GM12878 (cell line): ENCODE measurements around the gene LMAN1L. TPM values are rescaled to one million over a fixed set of nuclear protein-coding genes. Genes with fewer than 3 reads are reported as not detected.

Experiments
- ASH2L ChIP-seq: fragments of 300-600, 200-600 bp; sonication (generic); IDR thresholded peaks from 2 replicates; pipeline ENCODE4 v1.6.1; 2017; ENCODE audit warnings: low read depth, mild to moderate bottlenecking, borderline replicate concordance
- ATF3 ChIP-seq: IDR thresholded peaks from 2 replicates; pipeline ENCODE4 v1.6.1; 2011; ENCODE audit warnings: low read depth, mild to moderate bottlenecking, low read length, moderate library complexity, borderline replicate concordance; ENCODE audit errors: extremely low read depth
- CHD1 ChIP-seq: IDR thresholded peaks from 2 replicates; pipeline ENCODE4 v1.6.1; 2012; ENCODE audit warnings: low read depth, low read length, improper control_type of control experiment
- CTCF ChIP-seq, 3 experiments: IDR thresholded peaks in 2 of 3; conservative IDR thresholded peaks in 1 of 3; 2 replicates each; pipeline ENCODE4 v1.5.1; 2011; ENCODE audit warnings: low read depth in 3 of 3, low read length in 3 of 3, mild to moderate bottlenecking in 3 of 3, control low read depth in 2 of 3, moderate library complexity in 2 of 3, inconsistent platforms in 1 of 3, mixed read lengths in 1 of 3; ENCODE audit not compliant: control insufficient read depth in 2 of 3, insufficient read depth in 1 of 3; ENCODE audit errors: extremely low read depth in 1 of 3
- ESRRA ChIP-seq: IDR thresholded peaks from 2 replicates; pipeline ENCODE4 v1.6.1; 2012; ENCODE audit warnings: mild to moderate bottlenecking, low read length, improper control_type of control experiment
- FOXM1 ChIP-seq: IDR thresholded peaks from 2 replicates; pipeline ENCODE4 v1.6.1; 2012; ENCODE audit warnings: low read depth, mild to moderate bottlenecking, inconsistent platforms, low read length, moderate library complexity
- IKZF1 ChIP-seq: fragments of 450-650 bp; conservative IDR thresholded peaks from 2 replicates; pipeline ENCODE4 v1.6.1; 2017; ENCODE audit warnings: antibody characterized with exemption, mild to moderate bottlenecking
- IKZF2 ChIP-seq, 2 experiments: fragments of 450-650 bp; IDR thresholded peaks; 2 replicates each; pipeline ENCODE4 v1.6.1; 2017; ENCODE audit warnings: mild to moderate bottlenecking in 2 of 2, moderate library complexity in 2 of 2
- IRF5 ChIP-seq: fragments of 450-650 bp; IDR thresholded peaks from 2 replicates; pipeline ENCODE4 v1.6.1; 2017; ENCODE audit warnings: borderline replicate concordance
- KAT2A ChIP-seq: conservative IDR thresholded peaks from 2 replicates; pipeline ENCODE4 v1.6.1; 2011; ENCODE audit warnings: low read depth, low read length; ENCODE audit not compliant: control insufficient read depth
- LARP7 ChIP-seq: fragments of 450-650 bp; IDR thresholded peaks from 2 replicates; pipeline ENCODE4 v1.6.1; 2017; ENCODE audit warnings: mild to moderate bottlenecking
- NBN ChIP-seq: fragments of 450-650 bp; IDR thresholded peaks from 2 replicates; pipeline ENCODE4 v1.6.1; 2016
- NR2C1 ChIP-seq: fragments of 450-650 bp; IDR thresholded peaks from 2 replicates; pipeline ENCODE4 v1.6.1; 2017; ENCODE audit warnings: antibody characterized with exemption, mild to moderate bottlenecking, moderate library complexity
- PBX3 ChIP-seq: IDR thresholded peaks from 2 replicates; pipeline ENCODE4 v1.6.1; 2011; ENCODE audit warnings: mild to moderate bottlenecking, low read depth, low read length, moderate library complexity; ENCODE audit not compliant: insufficient replicate concordance
- PML ChIP-seq: IDR thresholded peaks from 2 replicates; pipeline ENCODE4 v1.6.1; 2012; ENCODE audit warnings: low read length, inconsistent platforms
- POLR2A ChIP-seq: IDR thresholded peaks from 2 replicates; pipeline ENCODE4 v1.6.1; 2011; ENCODE audit warnings: low read depth, mild to moderate bottlenecking, low read length
- RCOR1 ChIP-seq: conservative IDR thresholded peaks from 2 replicates; pipeline ENCODE4 v1.6.1; 2012; ENCODE audit warnings: low read depth, low read length, improper control_type of control experiment
- SMAD1 ChIP-seq: fragments of 450-650 bp; IDR thresholded peaks from 2 replicates; pipeline ENCODE4 v1.6.1; 2018; ENCODE audit warnings: mild to moderate bottlenecking, low read depth; ENCODE audit not compliant: partially characterized antibody
- SMAD5 ChIP-seq: IDR thresholded peaks from 2 replicates; pipeline ENCODE4 v1.6.1; 2016; ENCODE audit warnings: antibody characterized with exemption, low read depth
- SMC3 ChIP-seq: IDR thresholded peaks from 2 replicates; pipeline ENCODE4 v1.6.1; 2011; ENCODE audit warnings: low read length, improper control_type of control experiment, borderline replicate concordance
- USF2 ChIP-seq: IDR thresholded peaks from 2 replicates; pipeline ENCODE4 v1.6.1; 2011; ENCODE audit warnings: low read depth, low read length, improper control_type of control experiment, borderline replicate concordance
- ZBTB11 ChIP-seq: fragments of 450-650 bp; formaldehyde crosslinking; IDR thresholded peaks from 2 replicates; pipeline ENCODE4 v1.5.0; 2022; ENCODE audit warnings: mild to moderate bottlenecking, missing genetic modification characterization
- ZNF622 ChIP-seq: fragments of 450-650 bp; IDR thresholded peaks from 2 replicates; pipeline ENCODE4 v1.6.1; 2017; ENCODE audit warnings: mild to moderate bottlenecking, inconsistent platforms
- polyA plus RNA-seq, 11 experiments: library from polyadenylated mRNA; depleted of rRNA in 4 of 11; unstranded in 6 of 11; stranded (reverse) in 5 of 11; fragments of >200 nt; fragmentation: Nextera tagmentation in 4 of 11; fragmentation: Illumina TruSeq in 1 of 11; extraction: Ambion mirVana in 4 of 11; extraction: Trizol in 1 of 11; gene quantifications; 1 replicate in 1 of 11; 2 replicates in 10 of 11; pipeline versions ENCODE4 v1.2.1 to v1.2.3, GENCODE V29; 2011 to 2016; ENCODE audit warnings: inconsistent platforms in 2 of 11, missing spikeins in 2 of 11, low read depth in 1 of 11
- total RNA-seq, 4 experiments: library from RNA; depleted of rRNA in 3 of 4; stranded (reverse); fragments of >200 nt in 3 of 4; fragmentation: Illumina TruSeq in 1 of 4; extraction: Trizol in 1 of 4; gene quantifications; 2 replicates each; pipeline versions ENCODE4 v1.2.1 to v1.2.3, GENCODE V29; 2013 to 2021

LMAN1L gene
- total and polyA plus RNA-seq, 10 of the 15 experiments (the other 5 are each of a cell fraction or from before 2014, with no cell fraction given): not detected

GRCh38 chr15:74857082-74857655 is 44.5 kb downstream of the LMAN1L start (continued):
- TF ChIP-seq CTCF (IDR thresholded peaks at IDR 0.05 in 2 of 3, conservative IDR thresholded peaks at IDR 0.05 in 1 of 3; ENCODE audit: control insufficient read depth in 2 of 3, extremely low read depth in 1 of 3, insufficient read depth in 1 of 3, low read depth in 3 of 3, low read length in 3 of 3): no peak
- TF ChIP-seq SMAD1: no peak
- TF ChIP-seq IRF5: no peak
- TF ChIP-seq CHD1: no peak
- TF ChIP-seq PML: no peak; the same call in 1 of the 2 replicates
- TF ChIP-seq IKZF2 (IDR thresholded peaks at IDR 0.05): peak; percentile 71
- TF ChIP-seq IKZF1: peak; percentile 71
- TF ChIP-seq RCOR1: no peak
- no peak for TF ChIP-seq FOXM1
- no peak for TF ChIP-seq NR2C1
- no peak for TF ChIP-seq USF2
- no peak for TF ChIP-seq ATF3
- TF ChIP-seq KAT2A: no peak
- no peak for TF ChIP-seq ZNF622
- no peak for TF ChIP-seq LARP7
- TF ChIP-seq POLR2A: peak; percentile 35
- TF ChIP-seq NBN: no peak
- TF ChIP-seq SMAD5: 0 out of 2 replicates have a peak, but pooled peaks have one; percentile 41
- TF ChIP-seq ESRRA: no peak
- TF ChIP-seq PBX3: no peak
- TF ChIP-seq ZBTB11: no peak
- TF ChIP-seq SMC3: 0 out of 2 replicates have a peak, but pooled peaks have one; percentile 10
- TF ChIP-seq ASH2L: no peak
